COLO668 (cell line): Measurements from ENCODE around the gene HSPE1.
"Not testable (repeated sequence)": the region's sequence is repeated elsewhere in the genome, so short reads cannot be mapped to it uniquely, and the experiment has no call there.

Experiments used
- DNase-seq: peaks from one replicate; lab custom pipeline; 2025; ENCODE audit not compliant: unreplicated experiment; lab: John Stamatoyannopoulos, UW

Gene HSPE1

DNA sequence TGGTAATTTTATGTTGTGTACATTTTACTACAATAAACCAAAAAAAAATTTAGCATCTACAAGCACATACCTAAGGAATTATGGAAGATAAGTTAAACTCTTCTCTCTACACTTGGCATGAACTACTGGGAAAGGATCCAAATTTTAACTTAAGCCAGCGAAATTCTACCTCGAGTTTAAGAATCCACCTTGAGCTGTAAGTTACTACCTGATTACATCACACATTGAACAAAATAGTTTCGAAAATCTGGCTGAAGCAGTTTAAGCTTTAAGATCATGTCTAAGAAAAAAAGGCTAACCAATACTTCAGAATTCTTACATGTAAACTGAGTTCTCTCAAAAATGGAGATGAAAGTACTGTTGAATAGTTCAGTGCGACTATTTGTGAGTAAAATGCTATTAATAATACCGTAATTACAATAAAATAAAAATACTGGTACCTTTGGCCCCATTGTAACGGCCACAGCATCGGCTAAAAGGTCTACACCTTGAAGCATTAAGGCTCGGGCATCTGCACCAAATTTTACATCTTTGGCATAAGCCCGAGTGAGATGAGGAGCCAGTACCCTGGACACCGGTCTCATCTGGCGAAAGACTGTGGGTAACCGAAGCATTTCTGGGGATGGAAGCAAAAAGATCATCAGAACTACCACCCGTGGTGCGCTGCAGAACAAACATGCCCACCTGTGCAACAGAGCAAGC lies 1.8 kb upstream of the HSPE1 start:
- DNase-seq, result no peak

GRCh38 chr2:197498937-197499593 lies 1.1 kb upstream of the HSPE1 start:
- DNase-seq, result peak; percentile 72

GRCh38 chr2:197500503-197501131 lies 438 bp downstream of the HSPE1 start:
- DNase-seq, result peak; percentile 73

DNA sequence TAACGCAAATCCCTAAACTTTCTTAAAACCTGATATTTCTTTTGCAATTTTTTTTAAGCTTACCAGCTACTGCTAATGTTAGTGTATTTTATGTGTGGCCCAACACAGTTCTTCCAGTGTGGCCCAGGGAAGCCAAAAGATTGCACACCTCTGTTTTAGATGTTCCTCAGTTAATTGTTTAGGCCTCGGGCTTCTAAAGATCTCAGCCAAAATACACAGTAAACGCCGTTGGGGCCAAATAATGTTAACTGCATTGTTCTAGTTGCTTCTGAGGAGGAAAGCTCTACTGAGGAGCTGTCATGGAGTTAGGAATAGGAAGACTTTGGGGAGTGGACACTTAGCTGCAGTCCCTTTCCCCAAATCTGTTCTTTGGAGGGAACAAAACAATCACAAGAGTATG lies 2.0 kb downstream of the HSPE1 start:
- DNase-seq, result no peak

DNA sequence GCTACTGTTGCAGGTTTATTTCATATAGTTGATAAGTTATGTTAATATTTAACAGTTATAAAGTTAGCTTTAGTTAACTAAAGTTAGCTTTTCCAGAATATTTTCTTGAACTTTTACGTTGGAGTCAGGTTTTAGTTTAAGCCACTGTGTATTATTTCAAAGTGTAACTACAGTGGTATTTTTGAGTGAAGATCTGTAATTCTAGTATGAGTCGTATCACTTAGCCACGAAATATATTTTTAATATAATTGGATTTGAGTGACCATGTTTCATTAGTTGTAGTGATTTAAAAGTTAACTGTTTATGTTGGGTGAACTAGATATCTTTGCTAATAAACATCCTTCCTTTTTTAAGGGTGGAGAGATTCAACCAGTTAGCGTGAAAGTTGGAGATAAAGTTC lies 2.5 kb downstream of the HSPE1 start:
- no peak for DNase-seq

DNA sequence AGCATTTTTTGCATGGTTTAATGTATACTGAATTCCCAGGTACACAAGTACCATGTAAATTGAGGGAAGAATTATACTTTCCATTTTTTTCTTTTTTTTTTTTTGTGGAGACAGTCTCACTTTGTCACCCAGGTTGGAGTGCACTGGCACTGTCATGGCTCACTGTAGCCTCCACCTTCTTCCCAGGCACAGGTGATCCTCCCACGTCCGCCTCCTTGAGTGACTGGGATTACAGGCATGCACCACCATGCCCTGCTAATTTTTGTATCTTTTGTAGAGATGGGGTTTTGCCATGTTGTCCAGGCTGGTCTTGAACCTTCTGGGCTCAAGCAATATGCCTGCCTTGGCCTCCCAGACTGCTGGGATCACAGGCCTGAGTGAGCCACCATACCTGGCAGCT lies 3.8 kb downstream of the HSPE1 start:
- DNase-seq, result no peak

DNA sequence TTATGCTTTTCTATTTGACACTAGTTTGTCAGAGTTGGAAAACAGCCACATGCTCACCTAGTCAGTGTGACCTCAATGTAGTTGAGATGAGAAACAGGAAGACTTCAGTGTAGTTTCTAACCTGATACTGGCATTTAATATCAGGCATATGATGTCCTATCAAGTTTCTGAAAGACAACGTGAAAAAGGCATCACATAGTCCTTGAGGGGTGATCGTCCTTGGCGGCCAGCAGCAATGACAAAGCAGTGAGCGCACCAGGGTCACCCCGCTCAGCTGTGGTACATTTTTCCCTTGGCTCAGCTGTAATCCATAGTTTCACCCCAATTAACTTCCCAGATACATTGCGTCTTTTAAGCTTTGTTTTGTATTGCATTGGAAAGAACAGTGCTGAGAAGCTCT lies 4.3 kb downstream of the HSPE1 start:
- DNase-seq, result no peak

GRCh38 chr2:197506658-197507057 lies 6.5 kb downstream of the HSPE1 start:
- no peak for DNase-seq

GRCh38 chr2:197513915-197514314 lies 13.7 kb downstream of the HSPE1 start:
- no peak for DNase-seq

- no peak for DNase-seq
Observed at GRCh38 chr2:197514754-197515153, 14.6 kb downstream of the HSPE1 start.

GRCh38 chr2:197515315-197515738 lies 15.1 kb downstream of the HSPE1 start:
- no peak for DNase-seq

- DNase-seq, result peak; percentile 97
Observed at GRCh38 chr2:197515739-197516392, 15.7 kb downstream of the HSPE1 start, which contains the start of gene MOB4. Gene MOB4 (plus strand): TSS chr2:197516066. CDS start chr2:197516087, 21 bp downstream.

DNA sequence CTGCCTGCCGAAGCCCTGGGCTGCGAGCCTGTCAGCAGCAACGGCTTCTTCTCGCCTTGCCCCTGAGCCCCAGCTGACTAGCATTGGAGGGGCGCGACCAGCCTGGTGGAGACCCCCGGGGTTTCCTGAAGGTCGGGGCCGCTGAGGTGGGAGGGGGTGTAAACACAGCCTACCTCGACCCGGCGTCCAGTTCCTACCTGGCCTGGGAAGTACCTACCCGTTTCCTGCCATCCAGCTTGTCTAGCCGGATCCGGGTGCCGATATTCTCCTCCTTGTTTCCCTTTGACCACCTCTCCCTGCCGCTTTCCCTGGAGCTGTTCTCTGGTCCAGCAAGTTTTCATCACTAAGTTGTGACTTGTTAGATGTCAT lies 16.2 kb downstream of the HSPE1 start:
- peak; percentile 42 for DNase-seq

- DNase-seq, result no peak
Observed at GRCh38 chr2:197517150-197517549, 17.0 kb downstream of the HSPE1 start.

GRCh38 chr2:197538412-197538811 lies 38.2 kb downstream of the HSPE1 start:
- no peak for DNase-seq

- DNase-seq, result no peak
Observed at GRCh38 chr2:197539734-197540133, 39.6 kb downstream of the HSPE1 start.

DNA sequence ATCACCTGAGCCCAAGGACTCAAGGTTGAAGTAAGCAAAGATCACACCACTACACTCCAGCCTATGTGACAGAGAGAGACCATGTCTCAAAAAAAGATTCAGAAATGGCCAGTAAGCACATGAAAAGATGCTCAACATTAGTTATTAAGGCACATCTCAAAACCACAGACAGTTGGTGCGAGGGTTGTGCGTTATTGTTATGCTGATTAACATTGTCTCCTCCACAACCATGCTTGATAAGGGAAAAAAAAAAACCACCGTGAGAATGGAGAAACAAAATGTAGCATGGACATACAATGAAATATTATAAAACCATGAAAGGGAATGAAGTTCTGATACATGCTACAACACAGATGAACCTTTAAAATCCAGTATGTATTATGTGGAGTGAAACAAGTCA lies 43.0 kb downstream of the HSPE1 start:
- no peak for DNase-seq

GRCh38 chr2:197547163-197547900 lies 47.2 kb downstream of the HSPE1 start:
- DNase-seq, result no peak

GRCh38 chr2:197548582-197548981 lies 48.4 kb downstream of the HSPE1 start:
- DNase-seq, result no peak

GRCh38 chr2:197551260-197551659 lies 51.1 kb downstream of the HSPE1 start:
- not testable (repeated sequence) for DNase-seq
